Endothelial cell of umbilical vein (primary cell): ENCODE results near the gene ANKFN1. TPM values are rescaled to one million over a fixed set of nuclear protein-coding genes. Genes with fewer than 3 reads are reported as not detected.

Experiments used
- BruUV-seq: library from RNA; stranded (reverse); fragments of 400-500 nt; replicated peaks from 2 replicates; lab custom pipeline; 2021; lab: Mats Ljungman, UMichigan
- CTCF ChIA-PET: fragments of 300-600, 350-600 bp; sonication (Branson Sonifier 250); formaldehyde crosslinking; loops from one replicate; lab custom pipeline; 2021; ENCODE audit warnings: antibody characterized with exemption, inconsistent platforms; lab: Charles Lee
- POLR2A ChIA-PET: fragments of 300-600, 350-600 bp; sonication (Branson Sonifier 250); formaldehyde crosslinking; loops from one replicate; lab custom pipeline; 2021; ENCODE audit warnings: antibody characterized with exemption, inconsistent platforms; lab: Charles Lee
- DNase-seq: peaks from one replicate; pipeline ENCODE4 v3.0.0-alpha.2; 2011; ENCODE audit warnings: low read depth, low spot score
- FAIRE-seq: peaks from 2 replicates; lab custom pipeline; 2011; peaks lifted over from hg19 to GRCh38; lab: Jason Lieb, UNC
- H2AFZ ChIP-seq: 2 replicates; pipeline ENCODE4 v1.6.0; 2012; ENCODE audit warnings: low read depth, low read length, control low read depth, inconsistent platforms
- H3K27ac ChIP-seq: 2 replicates; pipeline ENCODE4 v1.5.1; 2011; ENCODE audit warnings: low read depth, mild to moderate bottlenecking, control low read depth, low read length, moderate library complexity; ENCODE audit not compliant: insufficient read depth
- H3K27me3 ChIP-seq, 2 experiments: 2 replicates each; pipeline versions ENCODE4 v1.6.0 to v1.6.1; 2011; ENCODE audit warnings: low read length in 2 of 2, mixed read lengths in 1 of 2; ENCODE audit not compliant: control insufficient read depth in 2 of 2, insufficient read depth in 2 of 2
- H3K36me3 ChIP-seq, 2 experiments: 2 replicates in 1 of 2; 3 replicates in 1 of 2; pipeline ENCODE4 v1.5.1; 2011; ENCODE audit warnings: low read length in 2 of 2, mild to moderate bottlenecking in 1 of 2, moderate library complexity in 1 of 2; ENCODE audit not compliant: control insufficient read depth in 2 of 2, insufficient read depth in 2 of 2; ENCODE audit errors: extremely low read depth in 1 of 2
- H3K4me1 ChIP-seq: 3 replicates; pipeline ENCODE4 v1.5.1; 2011; ENCODE audit warnings: mild to moderate bottlenecking, low read length; ENCODE audit not compliant: control insufficient read depth, insufficient read depth; ENCODE audit errors: extremely low read depth
- H3K4me2 ChIP-seq: 2 replicates; pipeline ENCODE4 v1.6.1; 2011; ENCODE audit warnings: low read length, control low read depth, mixed read lengths; ENCODE audit not compliant: insufficient read depth
- H3K4me3 ChIP-seq, 3 experiments: fragments of 200-600 bp in 1 of 3; sonication (generic), shearing (Covaris generic) in 1 of 3; replicated peaks in 1 of 3; 2 replicates each; pipeline ENCODE4 v1.5.1; 2011 to 2016; ENCODE audit warnings: control low read depth in 3 of 3, low read length in 3 of 3, mild to moderate bottlenecking in 2 of 3, inconsistent platforms in 1 of 3, low read depth in 1 of 3, moderate library complexity in 1 of 3; ENCODE audit not compliant: insufficient read depth in 1 of 3
- H3K79me2 ChIP-seq: 2 replicates; pipeline ENCODE4 v1.6.0; 2012; ENCODE audit warnings: low read length, inconsistent platforms; ENCODE audit not compliant: control insufficient read depth, insufficient read depth
- H3K9ac ChIP-seq: replicated peaks from 2 replicates; pipeline ENCODE3; 2011; ENCODE audit warnings: low read length, control low read depth; ENCODE audit not compliant: insufficient read depth; ENCODE audit errors: extremely low read depth
- H3K9me1 ChIP-seq: replicated peaks from 3 replicates; pipeline ENCODE4 v1.6.0; 2011; ENCODE audit warnings: mild to moderate bottlenecking, low read length; ENCODE audit not compliant: control insufficient read depth, insufficient read depth; ENCODE audit errors: extremely low read depth
- H3K9me3 ChIP-seq: replicated peaks from 2 replicates; pipeline ENCODE4 v1.5.1; 2012; ENCODE audit warnings: low read length, inconsistent platforms; ENCODE audit not compliant: control insufficient read depth, insufficient read depth
- H4K20me1 ChIP-seq: replicated peaks from 2 replicates; pipeline ENCODE3; 2011; ENCODE audit warnings: mild to moderate bottlenecking, low read length; ENCODE audit not compliant: control insufficient read depth, insufficient read depth; ENCODE audit errors: extremely low read depth
- CTCF ChIP-seq, 2 donors: IDR thresholded peaks; 1 replicate in 1 of 2; 2 replicates in 1 of 2; pipeline ENCODE4 v1.5.1; 2011; ENCODE audit warnings: low read length in 2 of 2, mild to moderate bottlenecking in 2 of 2, moderate library complexity in 2 of 2, control low read depth in 1 of 2, inconsistent platforms in 1 of 2, low read depth in 1 of 2; ENCODE audit not compliant: insufficient read depth in 1 of 2; ENCODE audit errors: extremely low read depth in 1 of 2
- EZH2 ChIP-seq: IDR thresholded peaks from 2 replicates; pipeline ENCODE4 v1.6.1; 2012; ENCODE audit warnings: borderline replicate concordance, low read depth, mild to moderate bottlenecking, moderate library complexity, low read length, inconsistent platforms; ENCODE audit not compliant: severe bottlenecking
- FOS ChIP-seq: IDR thresholded peaks from 2 replicates; pipeline ENCODE4 v1.6.1; 2011; ENCODE audit warnings: mild to moderate bottlenecking, low read length, moderate library complexity, borderline replicate concordance; ENCODE audit not compliant: insufficient read depth
- GATA2 ChIP-seq: IDR thresholded peaks from 2 replicates; pipeline ENCODE4 v1.7.0; 2011; ENCODE audit warnings: low read depth, mild to moderate bottlenecking, moderate library complexity, mixed read lengths, low read length; ENCODE audit not compliant: insufficient read length, insufficient read depth
- JUN ChIP-seq: IDR thresholded peaks from 2 replicates; pipeline ENCODE4 v1.6.1; 2011; ENCODE audit warnings: borderline replicate concordance, low read depth; ENCODE audit not compliant: insufficient read length, insufficient read depth
- MAX ChIP-seq: IDR thresholded peaks from 2 replicates; pipeline ENCODE4 v1.6.1; 2011; ENCODE audit not compliant: insufficient read depth, insufficient read length
- MYC ChIP-seq: IDR thresholded peaks from one replicate; pipeline ENCODE4 v1.6.1; 2011; ENCODE audit warnings: mild to moderate bottlenecking, low read depth, low read length
- POLR2A ChIP-seq: IDR thresholded peaks from 2 replicates; pipeline ENCODE4 v1.6.1; 2012; ENCODE audit warnings: low read depth, mild to moderate bottlenecking, control low read depth, low read length
- POLR2AphosphoS5 ChIP-seq: IDR thresholded peaks from 2 replicates; pipeline ENCODE4 v1.6.1; 2012; ENCODE audit warnings: low read depth, mild to moderate bottlenecking, control low read depth, low read length, moderate library complexity; ENCODE audit not compliant: insufficient read depth
- dilution Hi-C: fragments of 300-500 bp; cut with MboI; formaldehyde crosslinking; loops from one replicate; pipeline ENCODE4 v1.15.0; 2019; ENCODE audit warnings: low sequenced_read_pairs; ENCODE audit not compliant: extremely low pct_ligation_motif_present
- intact Hi-C: fragments of 100-400 bp; cut with micrococcal nuclease; formaldehyde crosslinking; loops from one replicate; pipeline ENCODE4 v1.10.0; 2022
- polyA plus RNA-seq, 4 experiments: library from polyadenylated mRNA; depleted of rRNA in 3 of 4; stranded (reverse) in 3 of 4; unstranded in 1 of 4; fragments of >200 nt; gene quantifications; 2 replicates each; pipeline versions ENCODE4 v1.2.1 to v1.2.3, GENCODE V29; 2011 to 2012; ENCODE audit warnings: missing spikeins in 1 of 4
- total RNA-seq: library from RNA; stranded (reverse); gene quantifications from 2 replicates; pipeline ENCODE4 v1.2.3, GENCODE V29; 2021

The ANKFN1 gene
- total and polyA plus RNA-seq, 2 donors (not counting 3 experiments of a cell fraction or from before 2014, with no cell fraction given): 0.15 TPM; not detected in 1

GRCh38 chr17:56434610-56435009, 281.3 kb downstream of the ANKFN1 start:
- H3K4me2 ChIP-seq: no peak overlapping the region
- dilution Hi-C loops: no loop called here
- H3K9me1 ChIP-seq: no peaks in the 10 kb centered on the region
- H3K9ac ChIP-seq: no peak overlapping the region
- no peak overlapping the region for H3K4me3 ChIP-seq
- peaks cover 4% of the 10 kb centered on the region for H3K4me1 ChIP-seq
- H3K27me3 ChIP-seq: no peaks in the 10 kb centered on the region
- intact Hi-C loops: no loop called here
- DNase-seq (no peak), FAIRE-seq (no peak)
- TF ChIP-seq POLR2AphosphoS5 (no peak), JUN (no peak), POLR2A (no peak), MYC (no peak), MAX (no peak), CTCF (IDR thresholded peaks at IDR 0.05; ENCODE audit: extremely low read depth in 1 of 2, insufficient read depth in 1 of 2, low read depth in 1 of 2, low read length in 2 of 2) (no peak), GATA2 (no peak), EZH2 (no peak), FOS (no peak)
- no peaks in the 10 kb centered on the region for H3K36me3 ChIP-seq
- H4K20me1 ChIP-seq: no peaks in the 10 kb centered on the region
- no peaks in the 10 kb centered on the region for H3K9me3 ChIP-seq
- CTCF ChIA-PET: no interaction called here
- no peak overlapping the region for H3K27ac ChIP-seq
- POLR2A ChIA-PET: no interaction called here
- no peak overlapping the region for H2AFZ ChIP-seq
- no peaks in the 10 kb centered on the region for H3K79me2 ChIP-seq
- BruUV-seq: no TSS peak
